DMS 273 treated with DMSO at 0.1 percent for 48 hours (cell line): Measurements from ENCODE around the gene POU3F3.

Source experiments
- DNase-seq: peaks from one replicate; lab custom pipeline; 2025; lab: John Stamatoyannopoulos, UW

POU3F3 gene

GRCh38 chr2:104876606-104877570, 23.0 kb downstream of the POU3F3 start:
- no peak for DNase-seq

- DNase-seq = no peak
These were observed 25.1 kb downstream of the POU3F3 start for GRCh38 chr2:104878863-104879512.

DNA sequence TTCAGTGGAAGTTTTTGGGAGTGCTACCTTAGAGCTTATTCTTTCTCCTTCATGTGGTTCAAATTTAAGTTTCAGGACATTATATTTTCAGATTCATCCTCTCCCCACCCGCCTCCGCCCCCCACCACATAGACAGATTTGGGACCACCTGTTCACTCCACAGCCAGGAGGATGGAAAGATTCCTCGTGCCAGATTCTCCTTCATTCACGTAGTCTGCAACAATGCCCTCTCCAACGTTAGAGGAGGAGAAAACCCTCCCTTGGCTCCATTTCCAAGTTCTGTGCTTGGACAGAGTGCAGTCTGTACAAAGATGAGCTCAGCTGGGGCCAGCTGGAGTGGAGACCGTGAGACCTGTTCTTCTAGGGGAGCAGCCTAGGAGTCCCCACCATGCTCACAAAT, 26.2 kb downstream of the POU3F3 start:
- DNase-seq = no peak

DNA sequence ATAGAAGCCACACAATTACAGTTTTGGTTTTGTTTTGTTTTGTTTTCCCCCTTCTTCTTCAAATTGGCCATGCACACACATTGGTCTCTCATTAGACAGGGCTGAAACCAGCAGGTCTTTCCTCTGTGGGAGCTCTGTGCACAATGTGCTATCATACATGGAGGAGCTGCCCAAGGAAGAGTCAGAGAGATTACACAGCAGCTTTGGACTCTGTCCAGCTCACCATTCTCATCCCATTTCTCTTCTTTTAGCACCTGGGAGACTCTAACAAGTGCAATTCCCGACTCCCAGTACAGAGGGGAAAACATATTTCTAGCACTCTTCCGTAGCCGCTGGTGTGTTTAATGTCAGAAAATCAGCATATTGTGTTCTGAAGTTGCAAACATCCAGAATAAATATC, 29.4 kb downstream of the POU3F3 start:
- no peak for DNase-seq

DNA sequence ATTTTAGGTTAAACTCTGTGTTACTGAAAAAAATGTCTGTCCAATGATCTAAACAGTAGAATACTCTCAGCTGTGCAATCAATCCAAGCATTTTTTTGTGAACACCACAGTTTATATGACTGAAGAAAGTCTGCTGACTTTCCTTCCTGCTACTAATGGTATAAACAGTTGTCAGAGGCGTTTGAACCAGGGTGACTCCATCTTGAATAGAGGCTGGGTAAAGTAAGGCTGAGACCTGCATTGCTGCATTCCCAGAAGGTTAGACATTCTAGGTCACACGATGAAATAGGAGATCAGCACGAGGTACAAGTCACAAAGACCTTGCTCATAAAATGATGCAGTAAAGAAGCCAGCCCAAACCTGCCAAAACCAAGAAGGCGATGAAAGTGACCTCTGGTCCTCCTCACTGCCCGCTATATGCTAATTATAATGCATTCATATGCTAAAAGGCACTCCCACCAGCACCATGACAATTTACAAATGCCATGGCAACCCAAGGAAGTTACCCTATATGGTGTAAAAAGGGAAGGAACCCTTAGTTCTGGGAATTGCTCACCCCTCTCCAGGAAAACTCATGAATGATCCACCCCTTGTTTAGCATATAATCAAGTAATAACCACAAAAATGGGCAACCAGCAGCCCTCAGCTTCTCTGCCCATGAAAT, 31.3 kb downstream of the POU3F3 start:
- no peak for DNase-seq

GRCh38 chr2:104887676-104888075, 33.8 kb downstream of the POU3F3 start:
- DNase-seq = no peak

- DNase-seq = no peak
These were observed 34.8 kb downstream of the POU3F3 start for GRCh38 chr2:104888489-104889258.

GRCh38 chr2:104889291-104889959, 35.5 kb downstream of the POU3F3 start:
- no peak for DNase-seq

GRCh38 chr2:104889960-104890684, 36.2 kb downstream of the POU3F3 start:
- no peak for DNase-seq

DNA sequence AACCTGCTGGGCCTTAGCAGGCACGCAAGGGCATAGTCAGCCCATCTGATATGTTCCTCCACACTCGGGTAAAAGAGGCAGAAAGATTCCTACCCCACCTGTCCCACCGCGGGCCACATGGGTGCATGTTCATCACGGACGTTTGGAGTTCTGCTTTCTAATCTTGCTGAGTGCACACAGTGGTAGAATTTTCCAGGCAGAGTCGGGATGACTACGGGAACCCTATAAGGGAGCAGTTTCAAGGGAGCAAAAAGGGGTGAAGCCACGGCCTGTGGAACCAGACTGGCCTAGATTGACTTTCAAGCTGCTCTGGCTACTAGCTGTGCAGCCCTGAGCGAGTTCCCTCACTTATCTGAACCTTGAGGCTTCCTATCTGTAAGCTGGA, 36.8 kb downstream of the POU3F3 start:
- no peak for DNase-seq

- DNase-seq = no peak
These were observed 37.2 kb downstream of the POU3F3 start for GRCh38 chr2:104891145-104891544.

DNA sequence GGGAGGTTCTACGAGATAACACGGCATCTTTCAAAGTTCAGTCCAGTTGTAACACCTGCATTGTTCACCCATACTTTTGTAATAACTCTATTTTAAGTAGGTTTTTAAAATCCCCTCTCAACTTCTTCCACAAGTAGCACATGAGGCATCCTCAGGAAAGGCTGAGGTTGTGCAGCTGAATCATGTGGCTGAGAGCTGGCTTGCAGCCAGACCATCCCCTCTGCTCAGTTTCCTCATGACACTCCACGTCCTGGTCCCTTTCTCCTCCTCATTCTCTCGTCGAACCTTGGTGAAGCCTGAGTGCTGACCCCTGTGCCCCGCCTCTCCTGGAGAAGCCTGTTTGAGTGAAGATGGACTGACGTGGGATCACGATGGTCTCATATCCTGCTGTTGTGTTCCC, 42.5 kb downstream of the POU3F3 start:
- no peak for DNase-seq

GRCh38 chr2:104897515-104898184, 43.7 kb downstream of the POU3F3 start:
- no peak for DNase-seq

GRCh38 chr2:104900608-104901007, 46.7 kb downstream of the POU3F3 start:
- no peak for DNase-seq

DNA sequence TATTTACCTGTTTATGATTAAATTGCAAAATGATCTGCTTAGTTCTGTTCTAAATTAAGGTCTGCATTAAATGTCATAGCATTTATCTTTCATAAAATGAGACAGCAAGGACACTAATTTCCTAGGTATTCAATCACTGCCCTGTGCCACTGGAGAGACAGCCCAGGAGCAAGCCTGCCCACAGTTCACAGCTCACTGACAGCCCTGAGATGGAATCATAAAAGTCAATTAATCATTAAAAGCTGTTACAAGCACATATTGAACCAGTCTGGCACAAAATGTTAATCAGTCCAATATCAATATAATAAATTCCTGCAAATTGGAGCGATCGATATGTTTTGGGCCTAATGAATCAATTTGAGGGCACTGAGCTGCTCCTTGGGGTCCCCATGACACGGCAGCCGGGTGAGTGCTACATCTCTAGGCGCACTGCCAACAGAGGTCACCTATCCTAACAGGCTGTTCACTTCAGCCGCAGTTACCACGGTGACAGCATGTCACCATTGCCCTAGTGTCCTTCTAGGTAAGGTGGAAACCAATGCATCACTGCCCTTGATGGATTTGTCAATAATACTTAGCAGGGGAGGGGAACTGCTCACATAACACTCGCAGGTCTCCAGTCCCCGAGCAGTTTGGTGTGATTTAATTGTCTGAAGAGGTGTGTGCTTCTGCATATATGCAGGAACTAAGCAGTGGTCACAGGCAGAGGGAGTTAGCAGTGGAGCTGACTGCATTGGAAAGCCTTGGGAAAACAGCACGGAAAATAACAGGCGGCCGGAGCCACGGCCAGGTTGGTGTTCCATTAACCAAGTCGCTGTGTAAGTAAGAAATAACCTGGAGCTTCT, 47.3 kb downstream of the POU3F3 start:
- no peak for DNase-seq

DNA sequence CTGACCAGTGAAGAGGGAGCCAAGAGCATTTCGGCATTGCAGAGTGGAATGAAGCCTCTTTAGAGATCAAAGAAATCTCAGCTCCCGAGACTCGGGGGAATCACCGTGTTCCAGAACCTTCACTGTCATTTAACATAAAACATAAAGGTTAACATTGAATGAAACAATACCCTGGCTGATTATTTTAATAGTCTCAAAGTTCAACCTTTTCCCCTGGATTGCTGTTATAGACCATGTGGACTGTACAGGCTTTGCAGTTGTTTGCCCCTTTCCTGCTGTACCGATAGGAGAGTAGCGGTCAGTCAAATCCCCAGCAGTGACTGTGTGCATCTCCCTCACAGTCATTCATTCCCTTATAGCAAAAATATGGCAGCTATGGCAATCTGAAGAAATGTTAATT, 48.4 kb downstream of the POU3F3 start:
- DNase-seq = no peak
